Measurements from ENCODE around the gene NTN4. TPM values are rescaled to one million over a fixed set of nuclear protein-coding genes. Genes with fewer than 3 reads are reported as not detected.
A peak's percentile ranks its signal among the peaks of the same experiment; 100 is the strongest.
"Not testable (repeated sequence)": the region's sequence is repeated elsewhere in the genome, so short reads cannot be mapped to it uniquely, and the experiment has no call there.

The NTN4 gene
- total RNA-seq, 2 donors from 2014 or later: 72.3 to 79.2 TPM

- no peak for TF ChIP-seq CTCF (IDR thresholded peaks at IDR 0.05)
- Histone ChIP-seq H3K4me1 (ENCODE audit: control insufficient read depth in 1 of 2, low read depth in 2 of 2) (peaks cover 3 to 41% of the 10 kb centered on the region in 2 donors), H3K4me3 (no peak overlapping the region), H3K27me3 (replicated peaks; ENCODE audit: insufficient read depth) (no peaks in the 10 kb centered on the region), H3K27ac (peak overlapping the region in 1 of 2 donors; percentile 2), H3K9me3 (no peaks in the 10 kb centered on the region), H3K36me3 (no peaks in the 10 kb centered on the region)
- no peak for ATAC-seq (ENCODE audit: insufficient number of reproducible peaks, low FRiP score, low read depth)
- DNase-seq (ENCODE audit: low spot score): no peak
Observed at GRCh38 chr12:95739561-95740313, 50.8 kb downstream of the NTN4 start.

GRCh38 chr12:95738024-95738611 is 52.4 kb downstream of the NTN4 start:
- Histone ChIP-seq H3K9me3 (no peaks in the 10 kb centered on the region), H3K4me3 (no peak overlapping the region), H3K27ac (peak overlapping the region in 1 of 2 donors; percentile 46), H3K27me3 (replicated peaks; ENCODE audit: insufficient read depth) (no peaks in the 10 kb centered on the region), H3K36me3 (no peaks in the 10 kb centered on the region), H3K4me1 (ENCODE audit: control insufficient read depth in 1 of 2, low read depth in 2 of 2) (peaks cover 10 to 57% of the 10 kb centered on the region in 2 donors)
- ATAC-seq (ENCODE audit: insufficient number of reproducible peaks, low FRiP score, low read depth) (no peak), DNase-seq (ENCODE audit: low spot score) (no peak)
- TF ChIP-seq CTCF (IDR thresholded peaks at IDR 0.05): no peak

GRCh38 chr12:95736631-95737030 is 53.9 kb downstream of the NTN4 start:
- H3K27ac ChIP-seq: peak overlapping the region; percentile 48 to 69
- DNase-seq (ENCODE audit: low spot score): no peak
- no peak for TF ChIP-seq CTCF (IDR thresholded peaks at IDR 0.05)
- H3K36me3 ChIP-seq: no peaks in the 10 kb centered on the region
- no peaks in the 10 kb centered on the region for H3K9me3 ChIP-seq
- no peaks in the 10 kb centered on the region for H3K27me3 ChIP-seq (replicated peaks; ENCODE audit: insufficient read depth)
- H3K4me1 ChIP-seq (ENCODE audit: control insufficient read depth in 1 of 2, low read depth in 2 of 2): peaks cover 19 to 71% of the 10 kb centered on the region in 2 donors
- no peak for ATAC-seq (ENCODE audit: insufficient number of reproducible peaks, low FRiP score, low read depth)
- no peak overlapping the region for H3K4me3 ChIP-seq

GRCh38 chr12:95735728-95736127 is 54.8 kb downstream of the NTN4 start:
- H3K9me3 ChIP-seq; H3K36me3 ChIP-seq; DNase-seq (ENCODE audit: low spot score); ATAC-seq (ENCODE audit: insufficient number of reproducible peaks, low FRiP score, low read depth); H3K27me3 ChIP-seq (replicated peaks; ENCODE audit: insufficient read depth); H3K4me3 ChIP-seq: not testable (repeated sequence)
- Histone ChIP-seq H3K27ac (peak overlapping the region; percentile 48 to 69), H3K4me1 (ENCODE audit: control insufficient read depth in 1 of 2, low read depth in 2 of 2) (peaks cover 19 to 75% of the 10 kb centered on the region in 2 donors)

GRCh38 chr12:95733141-95733825 is 57.3 kb downstream of the NTN4 start:
- H3K9me3 ChIP-seq: no peaks in the 10 kb centered on the region
- peak overlapping the region; percentile 75 to 80 for H3K27ac ChIP-seq
- no peak for TF ChIP-seq CTCF (IDR thresholded peaks at IDR 0.05)
- no peak overlapping the region for H3K4me3 ChIP-seq
- no peaks in the 10 kb centered on the region for H3K27me3 ChIP-seq (replicated peaks; ENCODE audit: insufficient read depth)
- DNase-seq (ENCODE audit: low spot score) (no peak), ATAC-seq (ENCODE audit: insufficient number of reproducible peaks, low FRiP score, low read depth) (peak; percentile 64)
- H3K36me3 ChIP-seq: no peaks in the 10 kb centered on the region
- H3K4me1 ChIP-seq (ENCODE audit: control insufficient read depth in 1 of 2, low read depth in 2 of 2): peaks cover 20 to 71% of the 10 kb centered on the region in 2 donors

Measured in thoracic aorta (tissue), 2 donors.